Ovary (tissue), 9 donors: Measurements from ENCODE around the gene KCND2. TPM values are rescaled to one million over a fixed set of nuclear protein-coding genes. Genes with fewer than 3 reads are reported as not detected.
"Not testable (repeated sequence)": the region's sequence is repeated elsewhere in the genome, so short reads cannot be mapped to it uniquely, and the experiment has no call there.

ENCODE experiments used
- DNase-seq, 5 donors: peaks; one replicate each; pipeline ENCODE4 v3.0.0-alpha.2; 2019 to 2020
- H3K27ac ChIP-seq, 2 donors: fragments of 200-600 bp; one replicate each; pipeline versions ENCODE4 v1.5.1 to v1.8.0; 2019 to 2022
- H3K27me3 ChIP-seq: fragments of 200-600 bp; one replicate; pipeline ENCODE4 v1.8.0; 2022
- H3K36me3 ChIP-seq: fragments of 200-600 bp; sonication (generic); one replicate; pipeline ENCODE4 v1.5.1; 2019
- H3K4me1 ChIP-seq: one replicate; pipeline ENCODE4 v1.8.1; 2013; ENCODE audit warnings: mild to moderate bottlenecking, moderate library complexity; ENCODE audit not compliant: insufficient read depth
- H3K4me3 ChIP-seq: fragments of 200-600 bp; sonication (generic); one replicate; pipeline ENCODE4 v1.5.1; 2017
- H3K9me3 ChIP-seq, 2 donors: fragments of 200-600 bp in 1 of 2; sonication (generic) in 1 of 2; one replicate each; pipeline versions ENCODE4 v1.5.1 to v1.8.1; 2013 to 2019; ENCODE audit warnings: mild to moderate bottlenecking in 1 of 2, moderate library complexity in 1 of 2
- CTCF ChIP-seq, 3 donors: fragments of 450-650 bp in 2 of 3; fragments of 200-600 bp in 1 of 3; IDR thresholded peaks; one replicate each; pipeline versions ENCODE4 v1.5.1 to v1.8.0; 2016 to 2022; ENCODE audit warnings: antibody characterized with exemption in 3 of 3, mild to moderate bottlenecking in 1 of 3
- EP300 ChIP-seq: sonication (generic); formaldehyde crosslinking; IDR thresholded peaks from one replicate; pipeline ENCODE4 v1.6.1; 2017; ENCODE audit warnings: antibody characterized with exemption
- POLR2A ChIP-seq: fragments of 450-650 bp; IDR thresholded peaks from one replicate; pipeline ENCODE4 v1.6.1; 2017; ENCODE audit warnings: antibody characterized with exemption, mild to moderate bottlenecking, moderate library complexity
- WGBS, 3 donors: extraction: QIAGEN DNeasy Blood & Tissue Kit in 1 of 3; methylation state at CpG; one replicate each; pipeline versions ENCODE4 v1.1.5 to v1.1.7; 2013 to 2017; 5-methylcytosine and 5-hydroxymethylcytosine counted together
- intact Hi-C, 4 donors: fragments of 100-400 bp; cut with DNase I; formaldehyde crosslinking; loops; one replicate each; pipeline versions ENCODE4 v1.11.0 to v1.15.1; 2022 to 2023
- polyA plus RNA-seq, 2 donors: library from polyadenylated mRNA; stranded (reverse); fragments of 200-250 nt in 1 of 2; fragments of 350-450 nt in 1 of 2; fragmentation: Illumina TruSeq in 1 of 2; extraction: RNeasy Lipid Tissue Mini Kit (QIAGEN cat#74804) in 1 of 2; gene quantifications; one replicate each; pipeline ENCODE4 v1.2.3, GENCODE V29; 2013 to 2014
- total RNA-seq, 7 donors: library from RNA; depleted of rRNA in 2 of 7; stranded (reverse); fragments of >200 nt in 2 of 7; fragmentation: NEBNext Ultra II Directional in 3 of 7; extraction: Animal tissue kit (Norgen Biotek cat#: 25700) in 3 of 7; gene quantifications; one replicate each; pipeline versions ENCODE4 v1.1.0 to v1.2.4, GENCODE V29; 2016 to 2023
- donor health status: DM: no; HTN: no; CAD: no; lungs with moderate emphysema.
- donor health status: DM: no; HTN: no; CAD: no.
- donor health status: Bipolar disorder and iron deficiency.
- donor health status: DM: yes; HTN: yes; CAD: no.
- donor health status: DM: no; HTN: no; CAD: no.
- donor health status: DM: yes; HTN: yes; CAD: no.

KCND2 gene
- total and polyA plus RNA-seq, 9 donors = 3.2 to 14.5 (median 5.4) TPM

GRCh38 chr7:120780938-120781337, 508.0 kb downstream of the KCND2 start:
- WGBS, 3 donors = 79 to 89% (median 81%) methylated on average over 6 of the region's 6 CpGs
- TF ChIP-seq POLR2A = no peak
- no peak for TF ChIP-seq CTCF (IDR thresholded peaks at IDR 0.05)
- no peak for TF ChIP-seq EP300
- Histone ChIP-seq H3K36me3 (no peaks in the 10 kb centered on the region), H3K27me3 (no peaks in the 10 kb centered on the region), H3K27ac (no peak overlapping the region), H3K9me3 (no peaks in the 10 kb centered on the region), H3K4me3 (no peak overlapping the region), H3K4me1 (no peaks in the 10 kb centered on the region)
- DNase-seq = no peak
- intact Hi-C loops = no loop called here

- H3K9me3 ChIP-seq, H3K4me1 ChIP-seq, intact Hi-C loops, DNase-seq, H3K4me3 ChIP-seq, H3K27ac ChIP-seq, H3K27me3 ChIP-seq, H3K36me3 ChIP-seq: not testable (repeated sequence)
- 95 to 97% (median 95%) methylated on average over 10 of the region's 10 CpGs for WGBS, 3 donors
Measured at GRCh38 chr7:120781924-120782323, 508.9 kb downstream of the KCND2 start.

GRCh38 chr7:120783273-120783672, 510.3 kb downstream of the KCND2 start:
- Histone ChIP-seq H3K27ac (no peak overlapping the region), H3K9me3 (no peaks in the 10 kb centered on the region), H3K4me1 (no peaks in the 10 kb centered on the region), H3K4me3 (no peak overlapping the region), H3K27me3 (no peaks in the 10 kb centered on the region), H3K36me3 (no peaks in the 10 kb centered on the region)
- no peak for DNase-seq
- no peak for TF ChIP-seq EP300
- no peak for TF ChIP-seq CTCF (IDR thresholded peaks at IDR 0.05)
- no peak for TF ChIP-seq POLR2A
- intact Hi-C loops = no loop called here
- WGBS, 3 donors = 87 to 91% (median 91%) methylated on average over 6 of the region's 6 CpGs

- intact Hi-C loops = no loop called here
- no peak for TF ChIP-seq EP300
- no peak for TF ChIP-seq CTCF (IDR thresholded peaks at IDR 0.05)
- no peak for TF ChIP-seq POLR2A
- Histone ChIP-seq H3K27me3 (no peaks in the 10 kb centered on the region), H3K27ac (no peak overlapping the region), H3K36me3 (no peaks in the 10 kb centered on the region), H3K4me3 (no peak overlapping the region), H3K4me1 (no peaks in the 10 kb centered on the region), H3K9me3 (no peaks in the 10 kb centered on the region)
- WGBS, 3 donors = 66 to 80% (median 73%) methylated on average over 5 of the region's 5 CpGs
- no peak for DNase-seq
Measured at GRCh38 chr7:120783721-120784120, 510.7 kb downstream of the KCND2 start.

- Histone ChIP-seq H3K9me3 (no peaks in the 10 kb centered on the region), H3K4me3 (no peak overlapping the region), H3K27ac (no peak overlapping the region), H3K4me1 (no peaks in the 10 kb centered on the region), H3K27me3 (no peaks in the 10 kb centered on the region), H3K36me3 (no peaks in the 10 kb centered on the region)
- intact Hi-C loops = no loop called here
- WGBS, 3 donors = 36 to 55% (median 48%) methylated on average over 1 of the region's 1 CpG
- DNase-seq = no peak
- TF ChIP-seq CTCF (IDR thresholded peaks at IDR 0.05) (no peak), EP300 (no peak), POLR2A (no peak)
Measured at GRCh38 chr7:120785095-120785494, 512.1 kb downstream of the KCND2 start.
